GM19328 (cell line): ENCODE data around the gene ZNF317.
"Not testable (repeated sequence)": the region's sequence is repeated elsewhere in the genome, so short reads cannot be mapped to it uniquely, and the experiment has no call there.

Experiments
- ATAC-seq: cut with Tn5 transposase; IDR thresholded peaks from one replicate; pipeline ENCODE4 v1.9.1; 2021; ENCODE audit warnings: mild to moderate bottlenecking, moderate library complexity; ENCODE audit not compliant: unreplicated experiment

Gene ZNF317

DNA sequence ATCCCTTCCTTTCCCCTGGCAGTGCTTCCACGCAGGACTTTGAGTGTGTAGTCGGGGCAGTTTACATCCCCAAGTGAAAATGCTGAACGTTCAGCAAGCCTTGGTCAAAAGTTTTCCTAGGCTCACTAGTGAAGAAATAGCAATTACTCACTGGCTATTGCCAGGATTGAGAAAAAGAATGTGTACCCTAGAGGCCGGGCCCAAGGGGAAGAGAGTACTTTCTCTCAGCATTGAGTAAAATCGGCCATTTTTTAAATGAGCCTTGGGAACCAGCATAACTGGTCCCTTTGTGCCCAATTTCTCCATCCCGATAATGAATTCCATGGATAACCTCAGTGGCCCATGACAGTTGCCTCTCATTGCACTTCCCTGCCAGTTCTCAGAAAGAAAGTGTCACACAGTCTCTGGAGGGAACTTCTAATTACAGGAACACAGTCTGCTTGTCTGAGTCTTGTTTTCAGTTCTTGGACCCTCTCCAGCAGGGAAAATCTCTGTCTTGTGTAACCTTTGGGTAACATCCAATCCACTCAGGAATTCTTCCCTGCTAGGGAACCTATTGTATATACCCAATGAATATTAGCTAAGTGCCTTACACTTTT is 31.3 kb downstream of the ZNF317 start:
- no peak for ATAC-seq

- ATAC-seq, result no peak
Observed at GRCh38 chr19:9175326-9175725, 35.1 kb downstream of the ZNF317 start.

DNA sequence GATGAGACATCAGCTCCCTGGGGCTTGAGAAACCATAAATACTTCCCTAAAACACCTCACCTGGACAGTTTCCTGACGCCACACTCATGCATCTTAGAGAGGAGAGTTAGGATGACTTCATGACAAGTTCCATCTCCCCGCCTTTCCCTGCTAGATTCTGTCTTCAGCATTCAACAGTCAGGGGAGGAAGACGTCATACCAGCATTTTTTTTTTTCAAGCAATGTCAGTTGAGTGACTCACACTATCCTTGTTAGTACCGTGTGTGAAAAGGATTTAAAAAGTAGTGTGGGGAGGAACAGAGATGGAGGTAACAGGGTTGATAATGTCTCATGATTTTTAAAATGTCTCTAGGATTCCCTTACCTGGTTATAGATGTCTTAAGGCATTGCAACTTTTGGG is 38.7 kb downstream of the ZNF317 start, which contains the start of gene OR7D2:
Gene OR7D2 (plus strand): TSS at position 79 of the 400 bp plus-strand sequence. CDS start 6,803 bp downstream, outside the sequence.
- ATAC-seq, result no peak

GRCh38 chr19:9183000-9183399 is 42.8 kb downstream of the ZNF317 start:
- ATAC-seq, result no peak

- ATAC-seq, result no peak
Observed at GRCh38 chr19:9187191-9187590, 47.0 kb downstream of the ZNF317 start.

DNA sequence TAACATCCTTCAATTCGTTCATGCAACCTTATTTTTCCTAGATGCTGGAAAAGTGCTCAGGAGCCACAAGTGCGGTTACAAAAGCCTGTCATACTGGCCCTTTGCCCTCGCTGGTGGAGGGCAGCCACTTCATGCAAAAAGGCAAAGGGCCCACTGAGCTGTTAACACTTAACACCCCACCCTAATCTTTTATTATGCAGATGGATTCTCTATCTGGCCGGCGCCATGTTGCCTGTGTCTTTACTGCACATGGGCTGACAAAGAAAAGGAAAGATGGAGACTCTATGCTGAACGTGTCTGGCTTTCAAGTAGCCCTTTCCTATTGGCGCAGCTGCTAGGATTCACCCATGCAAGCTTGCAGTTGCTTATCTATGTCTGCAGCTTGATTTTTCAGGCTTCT is 49.3 kb downstream of the ZNF317 start:
- no peak for ATAC-seq

GRCh38 chr19:9198044-9198443 is 57.8 kb downstream of the ZNF317 start:
- ATAC-seq, result not testable (repeated sequence)

DNA sequence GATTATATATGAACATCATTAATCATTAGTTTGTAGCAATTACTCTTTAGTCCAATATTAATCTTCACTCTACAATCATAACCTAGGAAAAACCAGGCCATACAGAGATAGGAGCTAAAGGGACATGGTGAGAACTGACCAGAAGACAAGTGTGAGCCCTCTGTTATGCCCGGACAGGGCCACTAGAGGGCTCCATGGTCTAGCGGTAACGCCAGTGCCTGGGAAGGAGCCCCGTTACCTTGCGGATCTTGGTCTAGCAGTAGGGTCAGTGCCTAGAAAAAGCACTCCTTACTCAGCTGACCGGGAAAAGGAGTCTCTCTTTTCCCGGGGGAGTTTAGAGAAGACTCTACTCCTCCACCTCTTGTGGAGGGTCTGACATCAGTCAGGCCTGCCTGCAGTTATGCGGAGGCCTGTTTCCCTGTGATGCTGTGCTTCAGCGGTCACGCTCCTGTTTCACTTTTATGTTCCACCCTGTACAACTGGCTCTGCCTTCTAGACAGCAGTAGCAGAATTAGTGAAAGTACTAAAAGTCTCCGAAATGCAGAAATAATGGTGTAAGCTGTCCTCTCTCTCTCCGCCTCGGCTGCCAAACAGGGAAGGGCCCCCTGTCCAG is 65.4 kb downstream of the ZNF317 start:
- no peak for ATAC-seq
